ENCODE measurements around the gene LRRC28.

The LRRC28 gene

DNA sequence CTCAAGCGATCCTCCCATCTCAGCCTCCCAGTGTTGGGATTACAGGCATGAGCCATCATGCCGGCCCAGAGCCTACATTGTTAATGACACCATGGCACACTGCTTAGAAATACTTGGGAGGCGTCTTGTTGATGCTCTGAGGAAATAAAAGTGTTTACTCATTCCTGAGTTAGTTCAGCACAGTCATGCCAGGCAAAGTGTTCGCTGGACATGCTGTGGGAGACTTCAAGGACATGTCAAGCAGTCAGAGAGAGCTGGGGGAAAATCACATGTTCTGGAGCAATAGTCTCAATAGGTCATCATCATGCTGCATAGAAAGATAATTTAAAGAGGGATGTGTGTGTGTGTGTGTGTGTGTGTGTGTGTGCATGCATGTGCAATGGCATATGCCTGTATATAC is 39.4 kb upstream of the LRRC28 start:
- peaks cover 0 to 8% (median 0%) of the 10 kb centered on the region in 4 donors for H3K4me1 ChIP-seq
- intact Hi-C loops (cut with DNase I; ENCODE audit: low total_unique reads): loop anchor here (2.0 kb wide), 1 partner anchor 115 kb away; no protein-coding TSS in a partner anchor

DNA sequence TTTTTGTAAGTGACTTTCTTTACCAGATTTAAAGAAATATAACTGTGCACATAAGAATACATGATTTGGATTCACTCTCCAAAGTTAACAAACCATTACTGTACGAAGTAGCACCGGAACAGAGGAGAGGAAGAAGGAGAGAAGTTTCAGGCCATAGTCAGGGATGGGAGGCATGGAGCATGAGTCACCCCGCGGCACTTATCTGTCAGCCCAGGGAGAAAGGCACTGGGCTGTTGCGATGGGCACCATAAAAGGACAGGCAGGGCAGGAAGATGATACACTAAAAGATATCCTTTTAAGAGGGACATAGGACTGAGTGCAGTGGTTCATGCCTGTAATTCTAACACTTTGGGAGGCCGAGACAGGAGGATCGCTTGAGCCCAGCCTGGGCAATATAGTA is 38.9 kb upstream of the LRRC28 start:
- H3K27me3 ChIP-seq: no peaks in the 10 kb centered on the region
- H3K4me1 ChIP-seq: peaks cover 0 to 8% (median 0%) of the 10 kb centered on the region in 4 donors
- DNase-seq: no peak
- no peak overlapping the region for H3K4me3 ChIP-seq
- TF ChIP-seq, protein P1, sequence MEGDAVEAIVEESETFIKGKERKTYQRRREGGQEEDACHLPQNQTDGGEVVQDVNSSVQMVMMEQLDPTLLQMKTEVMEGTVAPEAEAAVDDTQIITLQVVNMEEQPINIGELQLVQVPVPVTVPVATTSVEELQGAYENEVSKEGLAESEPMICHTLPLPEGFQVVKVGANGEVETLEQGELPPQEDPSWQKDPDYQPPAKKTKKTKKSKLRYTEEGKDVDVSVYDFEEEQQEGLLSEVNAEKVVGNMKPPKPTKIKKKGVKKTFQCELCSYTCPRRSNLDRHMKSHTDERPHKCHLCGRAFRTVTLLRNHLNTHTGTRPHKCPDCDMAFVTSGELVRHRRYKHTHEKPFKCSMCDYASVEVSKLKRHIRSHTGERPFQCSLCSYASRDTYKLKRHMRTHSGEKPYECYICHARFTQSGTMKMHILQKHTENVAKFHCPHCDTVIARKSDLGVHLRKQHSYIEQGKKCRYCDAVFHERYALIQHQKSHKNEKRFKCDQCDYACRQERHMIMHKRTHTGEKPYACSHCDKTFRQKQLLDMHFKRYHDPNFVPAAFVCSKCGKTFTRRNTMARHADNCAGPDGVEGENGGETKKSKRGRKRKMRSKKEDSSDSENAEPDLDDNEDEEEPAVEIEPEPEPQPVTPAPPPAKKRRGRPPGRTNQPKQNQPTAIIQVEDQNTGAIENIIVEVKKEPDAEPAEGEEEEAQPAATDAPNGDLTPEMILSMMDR (IDR thresholded peaks at IDR 0.05): no peak
- H3K27ac ChIP-seq: peak overlapping the region in 1 of 2 donors; percentile 43
- no peaks in the 10 kb centered on the region for H3K9me3 ChIP-seq
- peaks cover 8 to 23% (median 14%) of the 10 kb centered on the region in 3 donors for H3K36me3 ChIP-seq
- intact Hi-C loops (cut with DNase I; ENCODE audit: low total_unique reads): no loop called here

More for the DNA sequence above, 39.4 kb upstream of the LRRC28 start:
- TF ChIP-seq, protein P1 (IDR thresholded peaks at IDR 0.05): no peak
- H3K36me3 ChIP-seq: peaks cover 7 to 18% (median 13%) of the 10 kb centered on the region in 3 donors
- no peak overlapping the region for H3K4me3 ChIP-seq
- no peaks in the 10 kb centered on the region for H3K27me3 ChIP-seq
- no peak for DNase-seq
- peak overlapping the region in 1 of 2 donors; percentile 21 for H3K27ac ChIP-seq
- H3K9me3 ChIP-seq: no peaks in the 10 kb centered on the region

DNA sequence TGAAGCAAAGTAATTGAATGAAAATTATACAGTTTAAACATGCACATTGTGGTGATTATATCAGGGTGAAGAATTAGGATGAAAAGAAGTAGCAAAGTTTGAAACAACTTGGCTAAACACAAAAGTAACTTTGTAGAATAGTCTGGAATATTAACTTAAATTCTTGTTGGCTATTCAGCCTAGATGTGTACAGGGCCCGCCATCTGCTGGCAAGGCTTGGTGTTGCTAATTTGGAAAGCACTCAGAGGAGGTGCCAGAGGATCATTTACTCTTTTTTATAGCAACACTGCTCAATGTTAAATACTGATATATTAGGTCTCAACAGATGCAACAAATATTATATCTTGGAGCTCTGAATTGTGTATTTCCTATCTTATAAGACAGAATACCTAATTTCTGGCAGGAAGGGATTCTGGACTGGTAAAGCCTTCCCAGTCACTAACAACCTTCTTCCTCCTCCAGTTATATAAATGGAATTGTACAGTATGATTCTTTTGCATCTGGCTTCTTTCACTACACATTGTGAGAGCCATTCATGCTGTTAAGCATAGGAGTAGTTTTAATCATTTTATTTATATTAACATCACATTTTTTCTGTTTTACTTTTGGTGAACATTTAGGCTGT is 38.0 kb upstream of the LRRC28 start:
- Histone ChIP-seq H3K36me3 (peaks cover 17 to 32% (median 23%) of the 10 kb centered on the region in 3 donors), H3K4me1 (peaks cover 0 to 8% (median 0%) of the 10 kb centered on the region in 4 donors), H3K9me3 (no peaks in the 10 kb centered on the region), H3K27ac (peak overlapping the region in 1 of 2 donors; percentile 43), H3K4me3 (no peak overlapping the region), H3K27me3 (no peaks in the 10 kb centered on the region)
- TF ChIP-seq, protein P1 (IDR thresholded peaks at IDR 0.05): peak; percentile 88 to 95
- DNase-seq: peak; percentile 87
- intact Hi-C loops (cut with DNase I; ENCODE audit: low total_unique reads): no loop called here

DNA sequence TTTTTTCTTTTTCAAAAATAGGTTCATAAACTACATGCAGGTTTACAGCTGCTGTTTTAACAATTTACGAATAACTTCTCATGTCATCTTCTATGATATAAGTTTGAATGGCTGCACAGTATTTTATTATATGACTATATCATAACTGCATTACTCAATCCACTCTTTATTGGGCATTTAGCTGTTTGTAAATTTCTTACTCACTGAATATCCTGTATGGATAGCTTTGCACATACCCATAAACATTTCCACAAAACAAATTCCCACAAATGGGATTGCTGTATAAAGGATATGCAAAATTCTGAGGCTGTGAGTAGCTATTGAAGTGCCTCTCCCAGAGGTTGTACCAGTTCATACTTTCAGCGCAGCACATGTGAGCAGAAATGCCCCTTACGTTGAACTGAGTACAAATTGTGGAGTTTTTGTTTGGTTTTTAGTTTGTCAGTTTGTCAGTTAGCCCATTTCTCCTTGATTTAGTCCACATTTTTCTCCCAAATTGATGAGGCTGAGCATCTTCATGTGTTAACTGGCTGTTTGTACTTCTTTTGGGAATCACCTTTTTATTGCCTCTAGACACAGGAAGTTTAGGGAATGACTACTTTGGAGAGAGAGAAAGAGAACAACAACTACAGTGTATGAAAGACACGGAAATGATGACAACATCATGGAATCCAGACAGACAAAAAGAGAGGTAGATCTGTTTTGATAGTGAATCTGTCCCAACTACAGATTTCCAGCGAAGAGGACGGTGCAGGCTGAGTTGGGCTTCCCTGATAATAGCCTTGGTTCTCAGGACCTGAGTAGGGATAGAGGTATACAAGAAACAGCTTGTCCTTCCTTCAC is 26.7 kb upstream of the LRRC28 start:
- H3K36me3 ChIP-seq: peaks cover 40 to 81% (median 80%) of the 10 kb centered on the region in 3 donors
- no peak overlapping the region for H3K4me3 ChIP-seq
- H3K27ac ChIP-seq: no peak overlapping the region
- H3K4me1 ChIP-seq: peaks cover 0 to 6% (median 0%) of the 10 kb centered on the region in 4 donors
- TF ChIP-seq, protein P1 (IDR thresholded peaks at IDR 0.05): no peak
- DNase-seq: no peak
- intact Hi-C loops (cut with DNase I; ENCODE audit: low total_unique reads): no loop called here
- no peaks in the 10 kb centered on the region for H3K27me3 ChIP-seq
- no peaks in the 10 kb centered on the region for H3K9me3 ChIP-seq

DNA sequence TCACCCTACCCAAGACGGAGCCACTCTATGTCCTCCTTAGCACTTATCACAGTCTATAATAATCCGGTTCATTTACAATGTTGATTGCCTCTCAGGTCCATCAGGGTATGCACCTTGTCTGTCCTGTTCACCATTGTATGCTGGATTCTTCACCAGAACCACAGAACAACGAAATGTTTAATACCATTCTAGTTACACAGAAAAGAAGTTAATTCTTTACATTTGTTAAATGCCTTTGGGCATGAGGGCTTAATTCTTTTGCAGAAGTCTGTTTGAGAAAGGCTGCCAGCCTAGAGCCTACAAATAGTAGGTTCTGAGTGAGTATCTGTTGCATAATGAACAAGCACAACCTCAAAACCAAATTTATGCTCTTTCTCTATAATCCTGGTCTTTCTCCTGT is 24.5 kb upstream of the LRRC28 start:
- Histone ChIP-seq H3K27ac (no peak overlapping the region), H3K4me1 (peaks cover 0 to 6% (median 0%) of the 10 kb centered on the region in 4 donors), H3K9me3 (no peaks in the 10 kb centered on the region), H3K27me3 (no peaks in the 10 kb centered on the region), H3K4me3 (no peak overlapping the region), H3K36me3 (peaks cover 19 to 61% (median 59%) of the 10 kb centered on the region in 3 donors)
- intact Hi-C loops (cut with DNase I; ENCODE audit: low total_unique reads): no loop called here
- no peak for DNase-seq
- TF ChIP-seq, protein P1 (IDR thresholded peaks at IDR 0.05): no peak

Measured in tibial artery (tissue), 4 donors.